ENCODE results near the gene CYBA. TPM values are rescaled to one million over a fixed set of nuclear protein-coding genes. Genes with fewer than 3 reads are reported as not detected.
A peak's percentile ranks its signal among the peaks of the same experiment; 100 is the strongest.

CYBA gene
- total and polyA plus RNA-seq, 5 donors: 53.9 to 101 (median 73.2) TPM

- H3K9me3 ChIP-seq (ENCODE audit: control insufficient read depth, low read length): no peaks in the 10 kb centered on the region
- WGBS: 12% methylated on average over 82 of the region's 82 CpGs
- peaks cover 3% of the 10 kb centered on the region for H3K4me1 ChIP-seq (ENCODE audit: control insufficient read depth, insufficient read depth, low read length)
- peak; percentile 56 to 65 for ATAC-seq
- H3K4me3 ChIP-seq (ENCODE audit: low read length): peak overlapping the region; percentile 34
- peak; percentile 59 to 84 (median 79) for DNase-seq
- intact Hi-C loops (cut with DNase I): no loop called here
- no peaks in the 10 kb centered on the region for H3K27me3 ChIP-seq (ENCODE audit: control insufficient read depth, insufficient read depth)
- no peak overlapping the region for H3K27ac ChIP-seq (ENCODE audit: low read length)
These were observed 16.5 kb downstream of the CYBA start for GRCh38 chr16:88634141-88634993.

DNA sequence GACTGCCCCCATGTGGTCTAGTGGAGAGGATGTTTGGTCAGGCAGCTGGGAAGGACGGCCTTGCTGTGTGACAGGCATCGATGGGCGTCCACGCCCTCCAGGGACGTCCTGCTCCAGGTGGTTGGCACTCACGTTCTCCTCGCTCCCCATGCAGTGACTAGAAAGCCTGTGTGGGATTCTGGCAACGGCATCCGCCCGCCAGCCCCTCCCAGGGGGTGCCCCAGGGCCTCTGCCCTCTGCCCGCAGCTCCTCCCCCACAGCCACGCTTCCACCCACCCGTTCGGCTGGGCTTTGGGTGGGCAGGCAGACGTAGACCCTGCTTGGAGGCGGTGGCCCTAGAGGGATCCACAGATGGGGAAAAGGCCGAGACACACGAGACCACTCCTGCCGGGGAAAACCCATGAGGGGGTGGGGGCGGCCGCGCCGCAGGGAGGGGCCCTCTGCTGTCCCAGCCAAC, 17.1 kb downstream of the CYBA start:
- Histone ChIP-seq H3K4me3 (ENCODE audit: low read length) (no peak overlapping the region), H3K4me1 (ENCODE audit: control insufficient read depth, insufficient read depth, low read length) (peaks cover 3% of the 10 kb centered on the region), H3K27ac (ENCODE audit: low read length) (no peak overlapping the region), H3K9me3 (ENCODE audit: control insufficient read depth, low read length) (no peaks in the 10 kb centered on the region), H3K27me3 (ENCODE audit: control insufficient read depth, insufficient read depth) (no peaks in the 10 kb centered on the region)
- WGBS: 46% methylated on average over 23 of the region's 23 CpGs
- no peak for DNase-seq
- intact Hi-C loops (cut with DNase I): no loop called here
- peak; percentile 22 to 26 for ATAC-seq

- Histone ChIP-seq H3K9me3 (ENCODE audit: control insufficient read depth, low read length) (no peaks in the 10 kb centered on the region), H3K27ac (ENCODE audit: low read length) (no peak overlapping the region), H3K4me1 (ENCODE audit: control insufficient read depth, insufficient read depth, low read length) (peaks cover 6% of the 10 kb centered on the region), H3K27me3 (ENCODE audit: control insufficient read depth, insufficient read depth) (no peaks in the 10 kb centered on the region), H3K4me3 (ENCODE audit: low read length) (no peak overlapping the region)
- WGBS: 93% methylated on average over 11 of the region's 11 CpGs
- ATAC-seq (no peak), DNase-seq (no peak)
- intact Hi-C loops (cut with DNase I): no loop called here
These were observed 18.3 kb downstream of the CYBA start for GRCh38 chr16:88632587-88632930.

DNA sequence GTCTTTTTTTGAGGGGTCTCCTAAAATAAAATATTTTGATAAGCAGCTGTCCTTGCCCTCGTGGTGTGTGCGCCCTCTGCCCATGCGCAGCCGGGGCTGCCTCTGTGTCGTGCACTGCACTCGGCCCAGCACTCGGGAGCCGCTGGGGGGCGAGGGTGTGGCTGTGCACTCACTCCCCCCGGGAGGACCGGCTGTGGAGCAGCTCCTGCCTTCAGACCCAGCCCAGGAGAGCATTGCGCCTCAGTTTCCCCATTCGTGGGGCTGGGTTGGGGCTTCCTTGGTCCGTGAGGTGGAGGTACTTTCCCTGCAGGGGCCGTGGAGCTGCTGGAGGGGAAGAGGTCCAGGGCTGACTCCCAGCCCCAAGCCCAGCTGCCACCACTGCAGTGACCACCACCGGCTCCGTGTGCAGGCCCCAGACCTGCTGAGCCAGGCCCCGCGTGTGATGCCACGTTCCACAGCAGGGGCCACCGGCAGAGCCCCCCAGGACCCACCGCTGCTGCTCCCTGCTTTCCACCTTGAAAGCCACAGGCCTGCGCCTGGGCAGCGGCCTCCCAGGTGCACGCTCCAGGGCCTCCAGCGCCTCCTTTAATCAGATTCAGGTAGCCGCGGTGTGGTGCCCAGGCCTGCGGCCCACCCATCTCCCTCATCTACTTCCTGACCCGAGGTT, 18.8 kb downstream of the CYBA start:
- Histone ChIP-seq H3K27ac (ENCODE audit: low read length) (no peak overlapping the region), H3K9me3 (ENCODE audit: control insufficient read depth, low read length) (no peaks in the 10 kb centered on the region), H3K4me3 (ENCODE audit: low read length) (no peak overlapping the region), H3K4me1 (ENCODE audit: control insufficient read depth, insufficient read depth, low read length) (peaks cover 6% of the 10 kb centered on the region), H3K27me3 (ENCODE audit: control insufficient read depth, insufficient read depth) (no peaks in the 10 kb centered on the region)
- WGBS: 88% methylated on average over 30 of the region's 30 CpGs
- DNase-seq: no peak
- no peak for ATAC-seq
- intact Hi-C loops (cut with DNase I): no loop called here

- ATAC-seq: no peak
- Histone ChIP-seq H3K4me3 (ENCODE audit: low read length) (no peak overlapping the region), H3K27me3 (ENCODE audit: control insufficient read depth, insufficient read depth) (no peaks in the 10 kb centered on the region), H3K27ac (ENCODE audit: low read length) (no peak overlapping the region), H3K9me3 (ENCODE audit: control insufficient read depth, low read length) (no peaks in the 10 kb centered on the region), H3K4me1 (ENCODE audit: control insufficient read depth, insufficient read depth, low read length) (peaks cover 6% of the 10 kb centered on the region)
- 60% methylated on average over 16 of the region's 16 CpGs for WGBS
- intact Hi-C loops (cut with DNase I): no loop called here
- DNase-seq: no peak
These were observed 19.5 kb downstream of the CYBA start for GRCh38 chr16:88631384-88631783.

DNA sequence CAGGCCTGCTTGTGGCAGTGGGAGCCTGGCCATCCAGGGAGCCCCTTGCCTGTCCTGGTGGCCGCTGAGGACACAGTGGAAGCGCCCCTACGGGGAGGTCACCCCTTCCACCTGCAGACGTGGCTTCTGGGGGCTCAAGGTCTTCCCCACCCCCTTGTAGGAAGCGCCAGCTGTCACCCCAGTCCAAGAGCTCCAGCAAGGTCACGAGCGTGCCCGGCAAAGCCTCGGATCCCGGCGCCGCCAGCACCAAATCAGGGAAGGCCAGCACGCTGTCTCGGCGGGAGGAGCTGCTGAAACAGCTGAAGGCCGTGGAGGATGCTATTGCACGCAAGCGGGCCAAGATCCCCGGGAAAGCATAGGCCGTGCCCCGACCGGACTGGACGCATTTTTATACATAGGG, 19.9 kb downstream of the CYBA start:
- H3K4me3 ChIP-seq (ENCODE audit: low read length): no peak overlapping the region
- DNase-seq (no peak), ATAC-seq (no peak)
- intact Hi-C loops (cut with DNase I): no loop called here
- 89% methylated on average over 23 of the region's 23 CpGs for WGBS
- H3K27ac ChIP-seq (ENCODE audit: low read length): no peak overlapping the region
- H3K4me1 ChIP-seq (ENCODE audit: control insufficient read depth, insufficient read depth, low read length): peaks cover 6% of the 10 kb centered on the region
- H3K9me3 ChIP-seq (ENCODE audit: control insufficient read depth, low read length): no peaks in the 10 kb centered on the region
- H3K27me3 ChIP-seq (ENCODE audit: control insufficient read depth, insufficient read depth): no peaks in the 10 kb centered on the region

- no peak overlapping the region for H3K27ac ChIP-seq (ENCODE audit: low read length)
- H3K4me3 ChIP-seq (ENCODE audit: low read length): no peak overlapping the region
- DNase-seq: no peak
- H3K27me3 ChIP-seq (ENCODE audit: control insufficient read depth, insufficient read depth): no peaks in the 10 kb centered on the region
- no peaks in the 10 kb centered on the region for H3K9me3 ChIP-seq (ENCODE audit: control insufficient read depth, low read length)
- 85% methylated on average over 12 of the region's 12 CpGs for WGBS
- ATAC-seq: no peak
- intact Hi-C loops (cut with DNase I): no loop called here
- peaks cover 6% of the 10 kb centered on the region for H3K4me1 ChIP-seq (ENCODE audit: control insufficient read depth, insufficient read depth, low read length)
These were observed 20.4 kb downstream of the CYBA start for GRCh38 chr16:88630433-88630832.

DNA sequence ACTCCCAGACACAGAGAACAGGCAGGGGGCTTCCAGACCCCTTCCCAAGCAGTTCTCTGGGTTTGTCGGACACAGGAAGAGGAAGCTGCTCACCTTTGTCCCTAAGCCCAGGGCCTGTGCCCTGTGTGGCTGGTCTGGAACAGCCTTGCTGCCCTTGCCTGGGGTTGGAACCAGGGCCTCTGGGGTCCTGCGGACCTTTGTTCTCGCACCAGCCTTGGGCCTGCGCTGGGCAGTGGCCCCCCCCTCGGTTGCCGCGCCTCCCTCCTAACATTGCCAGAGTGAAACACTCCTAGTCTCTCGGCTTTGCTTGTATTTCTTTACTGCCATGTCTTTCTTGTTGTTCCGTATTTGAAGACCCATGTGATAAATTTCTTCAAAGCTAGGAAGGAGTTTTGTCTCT, 21.0 kb downstream of the CYBA start:
- ATAC-seq (no peak), DNase-seq (no peak)
- intact Hi-C loops (cut with DNase I): no loop called here
- H3K27ac ChIP-seq (ENCODE audit: low read length): no peak overlapping the region
- WGBS: 84% methylated on average over 9 of the region's 9 CpGs
- H3K9me3 ChIP-seq (ENCODE audit: control insufficient read depth, low read length): no peaks in the 10 kb centered on the region
- no peaks in the 10 kb centered on the region for H3K27me3 ChIP-seq (ENCODE audit: control insufficient read depth, insufficient read depth)
- no peak overlapping the region for H3K4me3 ChIP-seq (ENCODE audit: low read length)
- H3K4me1 ChIP-seq (ENCODE audit: control insufficient read depth, insufficient read depth, low read length): peaks cover 6% of the 10 kb centered on the region

GRCh38 chr16:88628512-88628974, 22.3 kb downstream of the CYBA start:
- Histone ChIP-seq H3K4me1 (ENCODE audit: control insufficient read depth, insufficient read depth, low read length) (peaks cover 2% of the 10 kb centered on the region), H3K9me3 (ENCODE audit: control insufficient read depth, low read length) (no peaks in the 10 kb centered on the region), H3K4me3 (ENCODE audit: low read length) (no peak overlapping the region), H3K27ac (ENCODE audit: low read length) (peak overlapping the region; percentile 32), H3K27me3 (ENCODE audit: control insufficient read depth, insufficient read depth) (no peaks in the 10 kb centered on the region)
- ATAC-seq (peak; percentile 75), DNase-seq (peak in 1 of 3 donors; percentile 82)
- intact Hi-C loops (cut with DNase I): no loop called here
- 41% methylated on average over 12 of the region's 12 CpGs for WGBS

DNA sequence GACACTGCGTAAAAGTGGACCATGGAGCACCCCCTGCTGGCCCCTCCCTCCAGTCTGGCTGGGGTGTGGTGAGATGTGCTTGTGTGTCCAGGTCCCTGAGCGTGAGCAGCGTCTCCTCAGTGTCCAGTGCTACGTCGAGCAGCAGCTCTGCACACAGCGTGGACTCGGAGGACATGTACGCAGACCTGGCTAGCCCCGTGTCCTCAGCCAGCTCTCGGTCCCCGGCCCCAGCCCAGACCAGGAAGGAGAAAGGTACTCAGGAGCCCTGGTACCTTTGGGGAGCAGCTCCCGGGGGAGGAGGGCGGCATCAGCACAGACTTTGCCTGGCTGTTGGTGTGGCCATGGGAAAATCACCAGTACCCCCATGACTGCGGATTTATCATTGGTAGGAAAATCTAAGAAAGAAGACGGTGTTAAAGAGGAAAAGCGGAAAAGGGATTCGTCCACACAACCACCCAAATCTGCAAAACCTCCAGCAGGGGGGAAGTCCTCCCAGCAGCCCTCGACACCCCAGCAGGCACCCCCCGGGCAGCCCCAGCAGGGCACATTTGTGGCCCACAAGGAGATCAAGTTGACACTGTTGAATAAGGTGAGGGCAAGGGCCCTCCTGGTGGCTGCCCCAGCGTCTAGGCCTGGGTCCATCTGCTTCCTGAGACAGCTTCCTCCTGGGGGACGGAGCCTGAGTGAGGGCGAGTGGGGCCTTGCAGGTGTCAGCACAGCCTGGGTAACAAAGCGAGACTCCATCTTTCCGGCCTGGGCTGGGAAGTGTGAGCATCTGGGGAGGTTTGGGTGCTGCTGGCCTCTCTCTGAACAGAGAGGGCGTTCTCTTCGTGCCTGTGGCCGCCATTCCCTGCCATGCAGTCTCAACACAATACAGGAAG, 23.1 kb downstream of the CYBA start:
- intact Hi-C loops (cut with DNase I): no loop called here
- peak in 1 of 3 donors; percentile 54 for DNase-seq
- no peak for ATAC-seq
- Histone ChIP-seq H3K27me3 (ENCODE audit: control insufficient read depth, insufficient read depth) (no peaks in the 10 kb centered on the region), H3K9me3 (ENCODE audit: control insufficient read depth, low read length) (no peaks in the 10 kb centered on the region), H3K4me1 (ENCODE audit: control insufficient read depth, insufficient read depth, low read length) (peaks cover 2% of the 10 kb centered on the region), H3K27ac (ENCODE audit: low read length) (peak overlapping the region; percentile 32), H3K4me3 (ENCODE audit: low read length) (no peak overlapping the region)
- WGBS: 93% methylated on average over 27 of the region's 27 CpGs
